ENCODE results near the gene CUL2.

The CUL2 gene

GRCh38 chr10:34960983-34961382 is 129.2 kb downstream of the CUL2 start:
- peak; percentile 52 for TF ChIP-seq CTCF (IDR thresholded peaks at IDR 0.05; ENCODE audit: low read depth, low read length)
- H3K4me3 ChIP-seq (ENCODE audit: low read depth, low read length) = no peak overlapping the region
- in situ Hi-C loops (cut with HindIII; ENCODE audit: low sequenced_read_pairs) = no loop called here
- peak; percentile 38 for DNase-seq (ENCODE audit: low read depth, low spot score)

DNA sequence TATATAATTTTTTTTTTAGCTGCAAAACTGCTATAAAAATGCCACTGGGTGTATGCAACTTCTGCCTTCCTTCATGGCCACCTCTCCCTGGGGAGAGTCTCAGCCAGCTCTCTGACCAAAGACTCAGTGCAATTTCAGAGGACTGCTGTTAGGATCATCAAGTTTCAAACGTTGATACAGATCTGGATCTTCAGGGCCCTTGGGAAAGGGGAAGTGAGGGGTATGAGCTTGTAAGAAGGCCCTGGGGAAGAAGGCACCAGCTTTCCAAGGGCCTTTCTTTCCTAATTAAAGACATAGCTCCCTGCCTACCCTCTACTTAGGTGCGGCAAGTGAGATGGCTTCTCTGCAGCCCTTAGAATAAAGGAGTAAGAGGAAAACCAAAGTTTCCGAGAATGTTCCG is 130.4 kb downstream of the CUL2 start:
- in situ Hi-C loops (cut with HindIII; ENCODE audit: low sequenced_read_pairs) = no loop called here
- DNase-seq (ENCODE audit: low read depth, low spot score) = no peak
- TF ChIP-seq CTCF (IDR thresholded peaks at IDR 0.05; ENCODE audit: low read depth, low read length) = no peak
- no peak overlapping the region for H3K4me3 ChIP-seq (ENCODE audit: low read depth, low read length)

GRCh38 chr10:34959321-34959720 is 130.8 kb downstream of the CUL2 start:
- in situ Hi-C loops (cut with HindIII; ENCODE audit: low sequenced_read_pairs) = no loop called here

More at GRCh38 chr10:34959321-34959720, 130.8 kb downstream of the CUL2 start:
- DNase-seq (ENCODE audit: low read depth, low spot score) = no peak
- TF ChIP-seq CTCF (IDR thresholded peaks at IDR 0.05; ENCODE audit: low read depth, low read length) = no peak
- no peak overlapping the region for H3K4me3 ChIP-seq (ENCODE audit: low read depth, low read length)
